Amniotic stem cell (primary cell): Measurements from ENCODE around the gene MCF2L.

ENCODE experiments used
- DNase-seq: peaks from one replicate; lab custom pipeline; 2025; lab: John Stamatoyannopoulos, UW

Gene MCF2L

GRCh38 chr13:112943309-112944125, 25.5 kb upstream of the MCF2L start:
- no peak for DNase-seq

DNA sequence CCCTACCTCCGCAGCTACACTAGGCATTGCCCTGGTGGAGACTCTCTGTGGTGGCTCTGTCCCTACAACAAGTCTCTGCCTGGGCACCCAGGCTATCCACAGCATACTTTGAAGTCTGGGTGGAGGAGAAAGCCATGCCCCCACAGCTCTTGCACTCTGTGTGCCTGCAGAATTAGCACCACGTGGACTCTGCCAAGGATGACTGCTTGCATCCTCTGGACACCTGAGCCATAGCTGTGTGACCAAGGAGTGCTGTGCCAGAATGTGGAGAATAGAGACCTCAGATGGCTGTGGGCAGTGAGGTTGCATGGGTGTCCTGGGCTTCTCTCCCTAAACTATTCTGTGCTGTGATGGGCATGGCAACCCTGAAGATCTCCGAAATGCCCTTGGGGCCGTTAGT, 21.2 kb upstream of the MCF2L start:
- no peak for DNase-seq

GRCh38 chr13:112951674-112952371, 17.2 kb upstream of the MCF2L start:
- DNase-seq = no peak

DNA sequence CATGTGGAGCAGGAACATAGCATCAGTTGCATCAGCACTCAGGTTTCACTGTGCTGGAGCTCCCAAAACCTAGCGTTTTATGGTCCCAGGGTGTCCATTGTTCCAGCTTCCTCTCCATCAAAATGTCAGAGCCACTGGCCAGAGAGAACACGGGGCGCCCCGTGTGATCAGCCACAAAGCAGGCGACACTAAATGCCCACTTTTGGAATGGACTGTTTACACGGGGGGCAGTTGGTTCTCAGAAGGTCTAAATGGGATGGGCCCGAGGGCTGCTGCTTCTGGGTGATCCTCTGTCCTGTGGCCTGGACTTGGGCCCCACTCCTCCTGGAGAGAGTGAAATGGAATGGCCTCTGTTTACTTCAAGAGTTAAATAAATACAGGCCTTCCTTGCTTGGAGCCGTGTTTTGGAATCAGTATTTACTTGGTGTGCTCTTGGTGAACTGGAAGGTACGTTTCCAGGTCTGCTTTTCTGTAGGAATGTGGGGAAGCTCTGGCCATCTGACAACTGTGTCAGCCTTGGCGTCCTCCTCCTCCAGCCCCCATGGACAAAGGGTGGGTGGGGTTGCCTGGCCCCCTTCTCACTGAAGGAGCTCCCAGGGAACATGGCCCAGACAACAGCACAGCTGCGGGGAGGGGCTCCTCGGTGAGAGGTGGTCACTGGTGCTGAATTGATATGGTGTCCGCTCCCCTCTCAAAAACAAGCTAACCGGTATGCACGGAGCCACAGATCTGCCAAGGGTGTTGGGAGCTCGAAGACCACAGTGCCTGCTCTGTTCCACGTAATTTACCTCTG, 16.1 kb upstream of the MCF2L start:
- no peak for DNase-seq

DNA sequence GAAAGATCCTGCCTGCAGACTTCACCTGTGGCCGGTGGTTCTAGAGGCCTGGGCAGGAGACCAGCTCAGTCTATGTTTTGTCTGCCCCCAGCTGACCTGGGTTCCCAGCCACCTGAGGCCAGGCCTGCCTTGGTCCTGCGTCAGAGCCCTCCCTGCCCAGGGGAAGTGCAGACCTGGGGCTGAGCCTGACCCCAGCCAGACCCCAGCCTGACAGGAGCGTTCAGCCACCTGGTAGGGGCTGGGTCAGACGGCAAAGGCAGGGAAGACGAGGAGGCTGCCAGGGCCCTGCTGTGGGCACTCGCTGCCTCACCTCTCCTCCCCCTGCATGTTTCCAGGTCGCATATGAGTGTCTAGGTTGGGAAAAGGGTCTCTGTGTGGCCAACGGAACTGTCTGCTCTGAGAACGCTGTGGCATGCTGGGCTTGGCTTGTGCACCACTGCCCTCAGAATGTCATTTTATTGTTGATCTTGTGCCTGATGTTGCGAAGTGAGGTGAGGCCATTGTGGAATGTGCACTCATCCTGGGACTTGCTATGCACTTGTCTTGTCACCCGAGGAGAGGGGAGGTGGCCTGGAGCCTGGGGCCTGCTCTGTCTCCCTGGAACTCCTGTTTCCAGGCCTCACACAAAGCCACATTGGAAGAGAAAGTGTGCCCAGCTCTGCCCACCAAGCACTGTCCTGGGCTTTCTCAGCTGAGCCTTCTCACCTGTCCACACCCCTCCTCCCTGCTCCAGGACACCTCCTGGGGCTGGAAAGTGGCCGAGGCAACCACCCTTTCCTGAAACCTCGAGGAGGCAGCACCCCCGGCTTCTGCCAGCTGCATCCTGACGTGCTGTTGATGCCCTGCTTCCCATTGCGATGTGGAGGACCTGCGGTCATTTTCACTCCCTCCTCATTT, 15.2 kb upstream of the MCF2L start:
- DNase-seq = no peak

DNA sequence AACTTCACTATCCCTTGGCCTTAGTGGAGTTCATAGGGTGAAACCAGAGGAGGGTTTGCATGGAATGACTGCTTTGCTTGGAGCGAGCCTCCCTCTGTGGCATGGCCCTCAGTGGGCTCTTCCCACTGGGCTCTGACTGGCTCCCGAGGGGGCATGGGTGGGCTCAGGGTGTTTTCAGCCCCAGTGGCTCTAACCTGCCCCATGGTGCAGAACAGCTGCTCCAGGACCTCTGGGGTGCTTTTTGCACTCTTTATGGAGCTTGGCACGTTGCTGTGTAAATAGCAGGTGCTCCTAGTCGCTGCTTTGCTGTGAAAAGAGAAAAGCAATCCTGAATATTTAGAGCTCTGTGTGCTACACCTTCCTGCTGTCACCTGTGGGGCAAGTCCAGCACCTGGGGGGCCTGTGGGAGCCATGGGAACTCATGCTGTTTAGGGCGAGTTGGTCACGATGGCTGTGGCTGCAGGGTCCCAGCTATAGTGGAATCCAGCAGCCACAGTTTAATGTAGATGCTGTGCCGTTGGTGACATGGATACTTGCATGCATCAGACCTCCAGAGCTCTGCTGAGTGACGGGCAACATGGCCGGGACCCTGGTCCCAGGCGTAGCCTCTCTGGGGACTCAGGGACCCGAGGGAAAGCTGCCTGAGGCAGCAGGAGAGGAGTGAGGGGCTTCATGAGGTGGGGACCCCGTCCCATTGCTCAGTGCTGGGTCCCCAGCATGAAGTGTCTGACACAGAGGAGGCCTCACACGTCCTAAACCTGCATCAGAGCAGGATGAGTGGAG, 14.3 kb upstream of the MCF2L start:
- no peak for DNase-seq

GRCh38 chr13:112955271-112955937, 13.6 kb upstream of the MCF2L start:
- DNase-seq = no peak

GRCh38 chr13:112955956-112956355, 13.1 kb upstream of the MCF2L start:
- no peak for DNase-seq

DNA sequence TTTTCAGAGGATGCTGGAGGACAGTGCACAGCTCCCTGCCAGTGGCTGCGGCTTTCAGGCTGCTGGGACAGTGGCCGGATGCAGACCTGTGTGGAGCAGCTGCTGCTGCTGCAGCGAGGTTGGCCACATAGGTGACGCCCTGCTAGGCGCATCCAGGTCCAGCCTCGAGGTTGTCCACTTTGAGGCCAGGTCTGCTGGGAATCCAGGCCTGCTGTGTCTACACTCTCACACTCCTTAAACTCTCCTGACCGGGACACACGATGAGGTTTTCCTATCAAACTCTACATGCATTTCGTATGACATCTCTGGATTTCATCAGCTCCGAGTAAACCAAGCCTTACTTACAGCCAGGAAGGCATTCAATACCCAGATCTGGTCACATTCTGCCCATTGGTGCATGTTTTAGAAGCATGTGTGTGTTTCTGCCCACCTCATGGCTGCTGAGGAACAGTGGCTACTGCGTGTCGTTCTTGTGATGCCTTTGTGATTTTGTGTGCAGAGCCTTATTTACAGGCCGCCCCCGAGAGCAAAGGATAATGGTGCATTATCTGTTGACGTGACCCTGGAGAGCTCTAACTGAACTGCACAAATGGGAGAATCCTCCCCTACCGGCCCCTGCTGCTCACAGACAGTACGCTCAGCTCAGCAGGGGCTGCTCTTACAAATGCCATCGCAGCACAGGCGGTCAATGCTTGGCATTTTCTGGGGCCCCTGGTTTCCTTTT, 12.3 kb upstream of the MCF2L start:
- DNase-seq = no peak

- DNase-seq = no peak
Observed at GRCh38 chr13:112957295-112957677, 11.7 kb upstream of the MCF2L start.

DNA sequence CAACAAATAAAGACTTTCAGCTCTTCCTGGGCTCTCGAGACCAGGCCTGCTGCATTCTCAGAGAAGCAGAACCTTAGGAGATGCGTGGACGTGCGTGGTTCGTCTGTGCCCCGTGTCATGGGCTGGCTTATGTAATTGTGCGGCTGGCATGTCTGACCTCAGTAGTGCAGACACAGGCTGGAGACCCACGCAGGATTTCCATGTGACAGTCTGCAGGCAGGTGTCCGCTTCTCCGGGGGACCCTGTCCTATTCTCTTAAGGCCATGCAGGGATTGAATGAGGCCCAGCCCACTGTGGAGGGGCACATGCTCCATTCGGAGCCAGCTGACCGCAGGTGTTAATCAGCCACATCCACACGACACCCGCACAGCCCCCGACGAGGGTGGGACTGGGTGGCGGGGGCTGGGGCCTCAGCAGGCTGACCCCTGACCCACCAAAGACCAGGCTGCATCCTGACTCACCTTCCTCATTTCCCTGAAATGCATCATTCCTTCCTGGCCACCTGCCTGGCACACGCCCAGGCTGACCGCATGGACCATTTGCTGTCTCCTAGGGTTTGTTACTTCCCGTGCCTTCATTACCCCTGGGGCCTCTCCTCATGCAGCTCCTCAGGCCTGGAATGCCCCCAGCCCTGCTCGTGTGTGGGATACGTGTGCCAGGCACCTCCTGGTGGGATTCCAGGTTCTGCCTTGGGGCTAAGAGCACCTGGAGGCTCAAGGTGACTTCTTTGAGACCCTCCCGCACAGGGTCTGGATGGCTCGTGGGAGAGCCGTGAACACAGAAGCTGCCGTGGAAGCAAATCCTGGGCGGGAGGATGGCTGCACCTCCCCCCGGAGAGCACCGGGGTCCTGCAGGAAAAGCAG, 10.7 kb upstream of the MCF2L start:
- no peak for DNase-seq

DNA sequence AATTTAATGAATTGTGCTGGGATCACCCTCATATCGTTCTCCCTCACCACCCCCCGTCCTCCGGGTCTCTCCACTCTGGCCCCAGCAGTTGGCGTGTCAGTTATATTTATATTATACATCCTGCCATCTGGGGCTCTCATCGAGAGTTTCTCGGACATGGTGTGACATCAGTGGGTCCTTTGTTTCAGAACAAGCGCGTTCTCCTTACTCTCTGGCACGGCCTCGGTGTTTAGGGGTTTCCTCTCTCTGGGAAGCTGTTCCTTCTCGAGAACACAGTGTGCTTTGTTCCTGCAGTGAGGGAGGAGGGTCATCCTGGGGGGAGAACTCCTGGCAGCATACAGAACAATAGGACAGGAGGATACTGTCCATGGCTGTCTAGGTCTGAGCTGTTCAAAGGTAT, 9.8 kb upstream of the MCF2L start:
- no peak for DNase-seq

DNA sequence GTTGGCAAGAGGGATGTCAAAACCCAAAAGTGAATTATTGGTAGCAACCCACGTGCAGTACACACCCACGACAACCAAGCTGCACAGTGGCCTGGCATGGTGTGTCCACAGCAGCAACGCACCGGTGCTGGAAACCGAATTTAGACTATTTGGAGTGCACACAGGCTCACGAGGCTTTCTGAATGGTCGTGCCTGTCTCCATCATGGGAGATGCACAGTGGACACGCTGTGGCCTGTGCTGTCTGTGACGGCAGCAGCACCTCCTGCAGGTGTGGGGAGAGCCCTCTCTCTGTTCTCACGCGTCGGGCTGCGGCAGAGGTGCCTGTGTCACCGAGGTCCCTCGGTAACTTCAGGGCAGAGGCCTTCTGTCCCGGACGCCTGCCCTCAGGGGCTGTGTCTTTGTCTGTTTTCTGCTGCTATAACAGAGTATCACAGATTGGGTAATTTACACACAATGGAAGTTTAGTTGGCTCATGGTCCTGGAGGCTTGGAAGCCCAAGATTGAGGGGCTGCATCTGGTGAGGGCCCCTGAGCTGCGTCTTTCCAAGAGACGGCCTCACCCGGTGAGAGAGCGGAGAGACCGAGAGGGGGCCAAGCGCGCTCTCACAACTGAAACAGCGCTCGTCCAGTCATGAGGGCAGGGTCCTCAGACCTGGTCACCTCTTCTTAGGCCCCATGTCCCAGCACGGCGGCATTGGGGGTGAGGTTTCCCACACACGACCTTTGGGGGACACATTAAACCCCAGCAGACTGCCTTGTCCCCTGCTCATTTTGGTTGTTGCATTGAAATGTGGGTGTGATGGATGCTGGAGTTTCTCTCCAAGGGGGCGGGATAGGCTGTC, 9.1 kb upstream of the MCF2L start:
- no peak for DNase-seq

DNA sequence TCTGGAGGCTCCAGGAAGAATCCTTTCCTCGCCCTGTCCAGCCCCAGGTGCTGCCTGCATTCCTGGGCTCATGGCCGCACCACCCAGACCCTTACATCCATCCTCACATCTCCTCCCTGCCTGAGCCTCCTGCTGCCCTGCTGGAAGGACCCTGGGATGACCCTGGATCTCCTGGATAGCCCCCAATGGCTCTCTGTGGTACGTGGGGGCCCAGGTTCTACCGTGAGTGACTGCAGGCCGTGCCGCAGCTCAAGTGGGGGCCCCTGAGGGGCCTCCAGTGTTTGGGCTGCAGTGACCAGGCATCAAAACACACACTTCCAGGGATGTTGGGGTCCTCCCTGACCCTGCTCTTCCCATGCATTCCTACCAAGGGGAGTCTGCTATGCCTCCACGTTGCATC, 8.3 kb upstream of the MCF2L start:
- DNase-seq = no peak

DNA sequence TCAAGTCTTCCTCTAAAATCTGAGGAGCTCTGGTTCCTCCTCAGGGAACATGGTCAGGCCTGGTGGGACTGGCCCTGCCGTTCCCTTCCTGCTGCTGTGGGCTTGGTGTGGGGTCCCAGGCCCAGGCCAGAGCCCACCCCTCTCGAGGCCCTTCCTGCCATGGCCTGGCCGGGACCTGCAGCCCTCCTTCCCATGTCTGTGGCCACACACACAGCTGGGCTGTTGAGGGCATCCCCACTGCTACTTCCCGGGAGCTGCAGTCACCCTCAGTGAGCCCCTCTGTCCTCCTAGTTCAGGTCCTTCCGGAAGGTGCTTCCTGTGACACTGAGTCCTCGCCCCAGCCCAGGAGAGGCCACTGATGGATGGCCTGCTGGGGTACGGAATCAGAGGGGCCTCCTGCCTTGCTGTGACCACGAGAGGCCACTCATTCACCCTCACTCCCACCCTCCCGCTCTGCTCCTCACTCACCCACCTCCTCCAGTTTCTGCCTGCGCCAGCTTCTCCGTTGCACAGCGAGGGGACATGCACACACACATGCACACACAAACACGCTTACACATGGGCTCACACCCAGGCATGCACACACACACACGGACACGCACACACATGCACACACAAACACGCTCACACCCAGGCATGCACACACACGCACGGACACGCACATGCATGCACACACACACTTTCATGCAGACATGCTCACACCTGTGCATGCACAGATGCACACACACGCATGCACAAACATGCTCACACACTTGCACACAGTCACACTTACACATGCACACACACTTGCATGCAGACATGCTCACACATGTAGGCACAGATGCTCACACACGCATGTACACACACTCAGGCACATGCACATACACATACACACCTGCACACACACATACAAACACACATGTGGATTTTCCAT, 7.3 kb upstream of the MCF2L start:
- no peak for DNase-seq

GRCh38 chr13:112962396-112962795, 6.6 kb upstream of the MCF2L start:
- DNase-seq = no peak
